Activated CD4-positive, alpha-beta T cell treated with anti-CD3 and anti-CD28 coated beads, Interleukin-2, amount 50 U/mL, for 4 hours (primary cell): ENCODE measurements around the gene NUDT15.
"Not testable (repeated sequence)": the region's sequence is repeated elsewhere in the genome, so short reads cannot be mapped to it uniquely, and the experiment has no call there.

ENCODE experiments used
- DNase-seq, 2 experiments: peaks; one replicate each; pipeline ENCODE4 v3.0.0-alpha.2; 2020

Gene NUDT15

GRCh38 chr13:48043789-48044503, 6.4 kb downstream of the NUDT15 start:
- no peak for DNase-seq

- no peak for DNase-seq
Measured at GRCh38 chr13:48050550-48050949, 13.0 kb downstream of the NUDT15 start.

- no peak for DNase-seq
Measured at GRCh38 chr13:48054601-48055000, 17.1 kb downstream of the NUDT15 start.

GRCh38 chr13:48055712-48056111, 18.2 kb downstream of the NUDT15 start:
- DNase-seq, result no peak

- not testable (repeated sequence) for DNase-seq
Measured at GRCh38 chr13:48058536-48058935, 21.0 kb downstream of the NUDT15 start.

GRCh38 chr13:48059951-48060350, 22.4 kb downstream of the NUDT15 start:
- DNase-seq, result not testable (repeated sequence)

- no peak for DNase-seq
Measured at GRCh38 chr13:48066310-48066989, 28.9 kb downstream of the NUDT15 start.

GRCh38 chr13:48068036-48068435, 30.5 kb downstream of the NUDT15 start:
- no peak for DNase-seq

- no peak for DNase-seq
Measured at GRCh38 chr13:48068952-48069351, 31.4 kb downstream of the NUDT15 start.

- DNase-seq, result no peak
Measured at GRCh38 chr13:48069573-48069972, 32.0 kb downstream of the NUDT15 start.

- DNase-seq, result no peak
Measured at GRCh38 chr13:48070942-48071341, 33.4 kb downstream of the NUDT15 start.

- no peak for DNase-seq
Measured at GRCh38 chr13:48072304-48072703, 34.8 kb downstream of the NUDT15 start.

GRCh38 chr13:48072787-48073186, 35.3 kb downstream of the NUDT15 start:
- no peak for DNase-seq

- no peak for DNase-seq
Measured at GRCh38 chr13:48074006-48074405, 36.5 kb downstream of the NUDT15 start.

GRCh38 chr13:48078251-48078656, 40.7 kb downstream of the NUDT15 start:
- no peak for DNase-seq

GRCh38 chr13:48081739-48082138, 44.2 kb downstream of the NUDT15 start:
- DNase-seq, result no peak

- DNase-seq, result no peak
Measured at GRCh38 chr13:48086272-48086671, 48.7 kb downstream of the NUDT15 start.

- DNase-seq, result no peak
Measured at GRCh38 chr13:48093588-48093987, 56.1 kb downstream of the NUDT15 start.

GRCh38 chr13:48094404-48094780, 56.9 kb downstream of the NUDT15 start:
- DNase-seq, result no peak

GRCh38 chr13:48094781-48095502, 57.4 kb downstream of the NUDT15 start, which contains the start of gene MED4:
MED4 (minus strand) TSS chr13:48095104; CDS start chr13:48095078, 26 bp downstream.
- DNase-seq, result peak; percentile 95

GRCh38 chr13:48096670-48097069, 59.1 kb downstream of the NUDT15 start:
- no peak for DNase-seq
